ENCODE measurements around the gene PACS1.

DNA sequence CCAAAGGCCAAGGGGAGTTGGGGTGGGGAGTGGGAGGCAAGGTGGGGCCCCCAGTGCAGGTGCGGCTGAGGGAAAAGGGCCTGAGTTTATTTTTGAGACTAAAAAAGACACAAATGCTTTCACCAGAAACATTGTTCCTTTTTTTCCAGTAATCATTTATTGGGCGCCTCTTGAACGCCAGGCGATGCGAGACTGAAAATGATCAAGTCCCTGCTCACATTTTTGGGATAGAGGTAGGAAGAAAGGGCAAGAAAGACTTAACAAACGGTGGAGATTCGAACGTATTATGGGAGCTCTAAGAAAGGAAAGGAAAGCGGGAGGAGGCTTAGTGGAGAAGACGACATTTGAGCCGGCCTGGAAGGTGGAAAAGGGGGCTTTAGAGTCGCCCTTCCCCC lies 18.7 kb upstream of the PACS1 start:
- TF ChIP-seq, protein P1, sequence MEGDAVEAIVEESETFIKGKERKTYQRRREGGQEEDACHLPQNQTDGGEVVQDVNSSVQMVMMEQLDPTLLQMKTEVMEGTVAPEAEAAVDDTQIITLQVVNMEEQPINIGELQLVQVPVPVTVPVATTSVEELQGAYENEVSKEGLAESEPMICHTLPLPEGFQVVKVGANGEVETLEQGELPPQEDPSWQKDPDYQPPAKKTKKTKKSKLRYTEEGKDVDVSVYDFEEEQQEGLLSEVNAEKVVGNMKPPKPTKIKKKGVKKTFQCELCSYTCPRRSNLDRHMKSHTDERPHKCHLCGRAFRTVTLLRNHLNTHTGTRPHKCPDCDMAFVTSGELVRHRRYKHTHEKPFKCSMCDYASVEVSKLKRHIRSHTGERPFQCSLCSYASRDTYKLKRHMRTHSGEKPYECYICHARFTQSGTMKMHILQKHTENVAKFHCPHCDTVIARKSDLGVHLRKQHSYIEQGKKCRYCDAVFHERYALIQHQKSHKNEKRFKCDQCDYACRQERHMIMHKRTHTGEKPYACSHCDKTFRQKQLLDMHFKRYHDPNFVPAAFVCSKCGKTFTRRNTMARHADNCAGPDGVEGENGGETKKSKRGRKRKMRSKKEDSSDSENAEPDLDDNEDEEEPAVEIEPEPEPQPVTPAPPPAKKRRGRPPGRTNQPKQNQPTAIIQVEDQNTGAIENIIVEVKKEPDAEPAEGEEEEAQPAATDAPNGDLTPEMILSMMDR (optimal IDR thresholded peaks at IDR 0.05 in 1 of 3, IDR thresholded peaks at IDR 0.05 in 1 of 3, conservative IDR thresholded peaks at IDR 0.05 in 1 of 3; ENCODE audit: extremely low read depth in 1 of 3, insufficient read depth in 2 of 3, low read length in 3 of 3) = no peak
- TF ChIP-seq EZH2 (IDR thresholded peaks at IDR 0.05; ENCODE audit: low read length) = no peak
